Trophoblast cell (in vitro differentiated cells and primary cell): ENCODE data around the gene ICAM4.
A peak's percentile ranks its signal among the peaks of the same experiment; 100 is the strongest.

Source experiments
- DNase-seq, 2 donors: peaks; one replicate each; pipeline ENCODE4 v3.0.0-alpha.2; 2016
- H2AFZ ChIP-seq: 2 replicates; pipeline ENCODE4 v1.6.1; 2013; ENCODE audit warnings: low read length, moderate library complexity, mild to moderate bottlenecking; ENCODE audit not compliant: insufficient read depth, poor library complexity
- H2AK5ac ChIP-seq: 2 replicates; pipeline ENCODE4 v1.6.1; 2013; ENCODE audit warnings: mild to moderate bottlenecking, low read length
- H2BK120ac ChIP-seq: 2 replicates; pipeline ENCODE4 v1.6.1; 2013; ENCODE audit warnings: low read length, mild to moderate bottlenecking, moderate library complexity; ENCODE audit not compliant: insufficient read depth, poor library complexity
- H2BK12ac ChIP-seq: 2 replicates; pipeline ENCODE4 v1.6.1; 2013; ENCODE audit warnings: mild to moderate bottlenecking, low read length, moderate library complexity
- H2BK5ac ChIP-seq: 2 replicates; pipeline ENCODE4 v1.6.1; 2013; ENCODE audit warnings: low read length, low read depth, moderate library complexity, mild to moderate bottlenecking; ENCODE audit not compliant: poor library complexity
- H3K14ac ChIP-seq: 2 replicates; pipeline ENCODE4 v1.6.1; 2013; ENCODE audit warnings: mild to moderate bottlenecking, low read length
- H3K18ac ChIP-seq: 2 replicates; pipeline ENCODE4 v1.6.1; 2013; ENCODE audit warnings: mild to moderate bottlenecking, low read length
- H3K23ac ChIP-seq: 2 replicates; pipeline ENCODE4 v1.6.1; 2013; ENCODE audit warnings: low read length
- H3K27ac ChIP-seq: 2 replicates; pipeline ENCODE4 v1.5.1; 2013; ENCODE audit warnings: low read depth, mild to moderate bottlenecking, inconsistent platforms, low read length, moderate library complexity
- H3K27me3 ChIP-seq: 2 replicates; pipeline ENCODE4 v1.6.1; 2013; ENCODE audit warnings: inconsistent platforms, mild to moderate bottlenecking, low read length, moderate library complexity; ENCODE audit not compliant: insufficient read depth
- H3K36me3 ChIP-seq, 2 experiments: 1 replicate in 1 of 2; 2 replicates in 1 of 2; pipeline ENCODE4 v1.6.1; 2013; ENCODE audit warnings: low read length in 2 of 2, mild to moderate bottlenecking in 2 of 2, moderate library complexity in 1 of 2; ENCODE audit not compliant: insufficient read depth in 2 of 2, control insufficient read depth in 1 of 2
- H3K4ac ChIP-seq: 2 replicates; pipeline ENCODE4 v1.6.1; 2013; ENCODE audit warnings: low read depth, mild to moderate bottlenecking, low read length, moderate library complexity
- H3K4me1 ChIP-seq, 2 experiments: 1 replicate in 1 of 2; 2 replicates in 1 of 2; pipeline ENCODE4 v1.6.1; 2013; ENCODE audit warnings: low read length in 2 of 2, mild to moderate bottlenecking in 2 of 2, moderate library complexity in 1 of 2; ENCODE audit not compliant: insufficient read depth in 2 of 2, control insufficient read depth in 1 of 2
- H3K4me2 ChIP-seq: 2 replicates; pipeline ENCODE4 v1.6.1; 2013; ENCODE audit warnings: inconsistent platforms, mild to moderate bottlenecking, low read length, moderate library complexity
- H3K4me3 ChIP-seq: 2 replicates; pipeline ENCODE4 v1.5.1; 2013; ENCODE audit warnings: mild to moderate bottlenecking, low read depth, low read length, inconsistent platforms
- H3K79me1 ChIP-seq: one replicate; pipeline ENCODE4 v1.6.1; 2013; ENCODE audit warnings: low read length
- H3K79me2 ChIP-seq: 2 replicates; pipeline ENCODE4 v1.6.1; 2013; ENCODE audit warnings: low read length, mild to moderate bottlenecking; ENCODE audit not compliant: control insufficient read depth, insufficient read depth, poor library complexity
- H3K9ac ChIP-seq: 2 replicates; pipeline ENCODE4 v1.6.1; 2013; ENCODE audit warnings: mild to moderate bottlenecking, low read length
- H3K9me3 ChIP-seq: 2 replicates; pipeline ENCODE4 v1.6.1; 2013; ENCODE audit warnings: low read depth, mild to moderate bottlenecking, control low read depth, inconsistent platforms, low read length; ENCODE audit not compliant: insufficient read depth
- H4K12ac ChIP-seq: 2 replicates; pipeline ENCODE4 v1.6.1; 2013; ENCODE audit warnings: low read depth, mild to moderate bottlenecking, low read length, moderate library complexity
- H4K8ac ChIP-seq: 2 replicates; pipeline ENCODE4 v1.6.1; 2013; ENCODE audit warnings: low read depth, mild to moderate bottlenecking, low read length, moderate library complexity
- H4K91ac ChIP-seq: one replicate; pipeline ENCODE4 v1.6.1; 2013; ENCODE audit warnings: low read depth, mild to moderate bottlenecking, low read length, moderate library complexity
- WGBS: extraction: QIAGEN DNeasy Blood & Tissue Kit; methylation state at CpG from one replicate; pipeline ENCODE4 v1.1.7; 2013; ENCODE audit warnings: missing lambda C conversion rate; ENCODE audit not compliant: insufficient read length, insufficient coverage; ENCODE audit errors: extremely low coverage; 5-methylcytosine and 5-hydroxymethylcytosine counted together

Gene ICAM4

DNA sequence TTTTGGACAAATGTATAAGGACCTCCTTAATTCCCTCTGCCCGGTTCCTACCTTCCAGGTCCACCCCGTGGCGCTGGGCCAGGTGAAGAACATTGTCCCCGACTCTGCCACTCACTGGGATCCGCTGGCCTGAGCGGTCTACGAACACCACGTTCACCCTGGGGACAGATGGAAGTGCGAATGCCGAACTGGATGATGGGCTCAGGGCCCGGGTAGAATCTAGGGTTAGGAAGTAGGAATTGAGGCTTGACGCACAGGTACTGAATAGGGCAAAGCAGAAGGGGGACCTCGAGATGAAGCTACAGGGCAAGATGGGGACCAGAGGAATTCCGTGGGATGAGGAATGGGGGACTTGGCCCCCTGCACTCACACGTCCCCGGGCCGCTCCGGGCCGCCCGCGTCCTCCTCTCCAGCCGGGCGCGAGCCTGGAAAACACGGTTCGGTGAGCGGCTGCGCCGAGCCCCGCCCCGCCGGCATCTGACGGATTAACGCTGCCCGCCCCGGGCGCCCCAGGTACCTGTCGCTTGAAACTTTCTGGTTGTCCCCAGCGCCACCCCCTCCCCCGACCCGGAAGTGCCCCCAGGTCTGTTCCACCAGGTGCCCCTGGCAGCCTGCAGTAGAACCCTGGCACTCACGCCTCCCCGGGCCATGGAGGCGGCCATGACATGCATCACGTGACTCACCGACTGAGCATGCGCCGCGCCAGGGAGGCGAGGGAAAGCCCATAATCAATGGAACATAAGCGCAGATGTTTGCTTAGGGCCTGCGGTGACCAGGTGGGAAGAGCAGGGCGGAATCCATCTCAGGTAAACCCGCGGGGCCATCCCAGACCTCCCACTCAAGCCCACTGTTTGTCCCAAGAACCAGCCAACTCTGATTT lies 28.8 kb downstream of the ICAM4 start, which contains the start of gene FDX2:
FDX2 (minus strand) TSS at position 681 of the 880 bp plus-strand sequence; CDS start at position 662, 19 bp downstream.
- Histone ChIP-seq H2BK120ac (peak within 1 kb of the TSS; percentile 74), H3K4me1 (peaks cover 0 to 3% of the 10 kb centered on the region in 2 experiments), H3K79me2 (peaks cover 6% of the 10 kb centered on the region), H3K27me3 (no peaks in the 10 kb centered on the region), H3K9ac (peak within 1 kb of the TSS; percentile 50), H2BK12ac (peak within 1 kb of the TSS; percentile 45), H4K8ac (peak within 1 kb of the TSS; percentile 92), H2BK5ac (peak within 1 kb of the TSS; percentile 46), H4K12ac (peak within 1 kb of the TSS; percentile 95), H3K4ac (peak within 1 kb of the TSS; percentile 64), H3K23ac (no peak within 1 kb of the TSS), H3K4me2 (peak within 1 kb of the TSS; percentile 77), H4K91ac (peak within 1 kb of the TSS; percentile 55), H3K27ac (no peak within 1 kb of the TSS), H3K79me1 (peaks cover 6% of the 10 kb centered on the region), H3K14ac (peak within 1 kb of the TSS; percentile 90), H3K4me3 (peak within 1 kb of the TSS; percentile 78), H2AFZ (peak within 1 kb of the TSS; percentile 97), H3K18ac (peak within 1 kb of the TSS; percentile 75), H2AK5ac (peak within 1 kb of the TSS; percentile 81), H3K9me3 (no peaks in the 10 kb centered on the region), H3K36me3 (peaks cover 35 to 38% of the 10 kb centered on the region in 2 experiments)
- peak; percentile 85 to 93 for DNase-seq
- no CpG with 5 or more reads among the region's 55 CpGs for WGBS

DNA sequence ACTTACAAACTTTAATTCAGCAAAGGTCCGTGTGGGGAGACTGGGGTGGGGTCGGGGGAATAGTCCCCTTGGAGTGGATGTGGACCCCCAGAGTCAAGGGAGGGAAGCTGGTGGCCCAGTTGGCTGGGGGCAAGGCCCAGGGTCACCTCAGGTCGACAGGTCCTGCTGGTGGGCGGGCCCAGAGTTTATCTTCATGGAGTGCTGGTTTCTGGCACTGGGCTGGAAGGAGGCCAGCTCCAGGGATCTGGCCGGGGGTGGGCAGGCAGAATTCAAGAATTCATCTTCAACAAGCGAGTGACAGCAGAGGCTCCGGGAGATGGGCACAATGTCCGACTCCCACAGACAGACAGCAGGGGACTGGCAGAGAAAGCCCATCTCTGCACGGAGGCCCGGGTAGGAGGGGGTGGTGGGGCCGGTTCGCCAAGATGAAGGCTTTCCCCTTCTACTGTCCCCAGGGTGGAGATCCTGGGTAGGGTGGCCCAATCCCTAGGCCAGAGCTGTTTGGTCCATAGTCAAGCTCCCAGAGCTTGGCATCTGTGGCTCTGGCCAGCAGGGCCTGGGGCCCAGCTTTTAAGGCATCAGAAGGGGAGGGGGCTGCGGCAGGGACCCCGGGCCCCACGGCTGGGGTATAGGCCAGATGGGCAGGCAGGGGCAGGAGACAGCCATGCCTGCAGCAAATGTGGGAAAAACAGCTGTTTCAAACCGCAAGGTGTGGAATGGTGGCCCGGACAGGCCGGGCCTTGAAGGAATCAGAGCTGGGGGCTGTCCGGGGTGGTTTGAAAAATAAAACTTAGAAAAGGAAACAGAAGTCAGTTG lies 29.7 kb downstream of the ICAM4 start:
- Histone ChIP-seq H2BK120ac (no peak overlapping the region), H4K91ac (no peak overlapping the region)

DNA sequence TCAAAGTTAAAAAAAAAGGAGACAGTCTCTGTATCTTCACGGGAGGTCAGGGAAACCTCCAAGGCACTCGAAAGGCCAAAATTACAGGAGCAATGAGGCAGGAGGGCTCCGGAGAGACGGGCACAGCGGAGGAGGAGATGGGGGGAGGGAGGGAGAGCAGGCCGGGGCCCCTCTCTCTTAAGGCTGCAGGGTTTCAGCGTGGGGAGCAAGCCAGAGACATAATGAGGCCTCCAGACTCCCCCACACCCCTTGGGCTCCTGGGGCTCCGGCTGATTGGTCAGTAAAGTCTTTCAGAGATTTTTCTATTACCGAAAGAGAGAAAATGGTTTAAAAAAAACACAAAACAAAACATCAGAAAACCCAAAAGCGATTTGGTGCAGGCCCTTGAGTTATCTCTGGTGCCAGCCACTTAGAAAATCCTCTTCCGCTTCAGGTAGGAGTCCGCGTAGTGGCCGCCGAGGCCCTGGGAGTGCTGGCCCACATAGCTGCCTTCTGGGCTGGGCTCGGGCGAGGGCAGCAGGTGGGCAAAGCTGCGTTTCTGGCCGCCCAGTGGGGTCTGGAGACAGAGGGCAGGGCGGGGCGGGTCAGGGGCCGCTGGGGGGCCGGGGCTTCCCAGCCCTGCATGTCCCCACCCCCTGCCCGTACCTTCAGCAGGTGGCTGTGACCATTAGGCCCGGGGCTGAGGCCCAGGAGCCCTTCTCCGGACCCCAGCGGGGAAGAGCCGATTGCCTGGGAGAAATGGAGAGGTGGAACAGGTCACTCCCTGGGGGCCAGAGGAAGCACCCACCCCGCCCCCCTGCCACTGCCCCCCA lies 30.5 kb downstream of the ICAM4 start:
- H3K4me1 ChIP-seq, result peaks cover 0 to 3% of the 10 kb centered on the region in 2 experiments
- no peaks in the 10 kb centered on the region for H3K27me3 ChIP-seq
- H3K36me3 ChIP-seq, result peaks cover 48 to 53% of the 10 kb centered on the region in 2 experiments
- H2BK12ac ChIP-seq, result no peak overlapping the region
- H3K79me1 ChIP-seq, result peaks cover 6% of the 10 kb centered on the region
- no peak overlapping the region for H3K14ac ChIP-seq
- H4K91ac ChIP-seq, result no peak overlapping the region
- no peak overlapping the region for H3K27ac ChIP-seq
- no peak overlapping the region for H3K4me3 ChIP-seq
- no peaks in the 10 kb centered on the region for H3K9me3 ChIP-seq
- no peak overlapping the region for H2BK120ac ChIP-seq
- H2AK5ac ChIP-seq, result no peak overlapping the region
- H3K4me2 ChIP-seq, result no peak overlapping the region
- no peak overlapping the region for H3K4ac ChIP-seq
- H3K9ac ChIP-seq, result no peak overlapping the region
- peaks cover 6% of the 10 kb centered on the region for H3K79me2 ChIP-seq
- WGBS, result no CpG with 5 or more reads among the region's 29 CpGs
- no peak overlapping the region for H2BK5ac ChIP-seq
- no peak overlapping the region for H3K18ac ChIP-seq
- no peak overlapping the region for H4K8ac ChIP-seq
- H4K12ac ChIP-seq, result no peak overlapping the region
- H2AFZ ChIP-seq, result no peak overlapping the region
- H3K23ac ChIP-seq, result no peak overlapping the region
- DNase-seq, result no peak

More for the DNA sequence above, 29.7 kb downstream of the ICAM4 start:
- H3K18ac ChIP-seq, result no peak overlapping the region
- no peak overlapping the region for H2AK5ac ChIP-seq
- peaks cover 6% of the 10 kb centered on the region for H3K79me1 ChIP-seq
- peaks cover 0 to 3% of the 10 kb centered on the region in 2 experiments for H3K4me1 ChIP-seq
- no peak overlapping the region for H3K9ac ChIP-seq
- peak overlapping the region; percentile 92 for H4K8ac ChIP-seq
- H2BK5ac ChIP-seq, result no peak overlapping the region
- no peaks in the 10 kb centered on the region for H3K27me3 ChIP-seq
- WGBS, result no CpG with 5 or more reads among the region's 19 CpGs
- H2AFZ ChIP-seq, result no peak overlapping the region
- DNase-seq, result no peak
- no peak overlapping the region for H3K14ac ChIP-seq
- peak overlapping the region; percentile 28 for H3K4me2 ChIP-seq
- no peak overlapping the region for H3K4ac ChIP-seq
- H3K27ac ChIP-seq, result no peak overlapping the region
- H3K4me3 ChIP-seq, result no peak overlapping the region
- H3K23ac ChIP-seq, result no peak overlapping the region
- peaks cover 40 to 46% of the 10 kb centered on the region in 2 experiments for H3K36me3 ChIP-seq
- no peak overlapping the region for H4K12ac ChIP-seq
- peaks cover 6% of the 10 kb centered on the region for H3K79me2 ChIP-seq
- no peak overlapping the region for H2BK12ac ChIP-seq
- no peaks in the 10 kb centered on the region for H3K9me3 ChIP-seq
